Fibroblast of mammary gland (primary cell): ENCODE measurements around the gene PLEKHG4B.

ENCODE experiments used
- DNase-seq: peaks from one replicate; pipeline ENCODE4 v3.0.0-alpha.2; 2010; ENCODE audit warnings: low read depth
- H3K4me3 ChIP-seq: 2 replicates; pipeline ENCODE4 v1.5.1; 2011; ENCODE audit warnings: low read depth, mild to moderate bottlenecking, low read length, moderate library complexity; ENCODE audit not compliant: control insufficient read depth
- CTCF ChIP-seq: conservative IDR thresholded peaks from 2 replicates; pipeline ENCODE4 v1.5.1; 2011; ENCODE audit warnings: low read depth, low read length, inconsistent platforms; ENCODE audit not compliant: control insufficient read depth, insufficient read depth

Gene PLEKHG4B

GRCh38 chr5:137741-138140 lies 45.8 kb downstream of the PLEKHG4B start:
- H3K4me3 ChIP-seq, result no peak overlapping the region
- DNase-seq, result no peak
- TF ChIP-seq CTCF, result no peak

GRCh38 chr5:138936-139335 lies 47.0 kb downstream of the PLEKHG4B start:
- TF ChIP-seq CTCF, result no peak
- no peak overlapping the region for H3K4me3 ChIP-seq
- no peak for DNase-seq

GRCh38 chr5:139579-140442 lies 47.8 kb downstream of the PLEKHG4B start:
- no peak overlapping the region for H3K4me3 ChIP-seq
- TF ChIP-seq CTCF, result no peak

GRCh38 chr5:140443-140829 lies 48.5 kb downstream of the PLEKHG4B start:
- DNase-seq, result no peak
- H3K4me3 ChIP-seq, result no peak overlapping the region
- no peak for TF ChIP-seq CTCF

More at GRCh38 chr5:139579-140442, 47.8 kb downstream of the PLEKHG4B start:
- no peak for DNase-seq

GRCh38 chr5:141211-141610 lies 49.2 kb downstream of the PLEKHG4B start:
- no peak for TF ChIP-seq CTCF
- no peak for DNase-seq
- H3K4me3 ChIP-seq, result no peak overlapping the region

- TF ChIP-seq CTCF, result no peak
- no peak for DNase-seq
- no peak overlapping the region for H3K4me3 ChIP-seq
These were observed 49.8 kb downstream of the PLEKHG4B start for GRCh38 chr5:141761-142160.

GRCh38 chr5:142246-142810 lies 50.4 kb downstream of the PLEKHG4B start:
- no peak for TF ChIP-seq CTCF
- no peak overlapping the region for H3K4me3 ChIP-seq
- no peak for DNase-seq
